ENCODE measurements around the gene MTCL3.

Gene MTCL3

GRCh38 chr6:127483399-127484055, 35.6 kb downstream of the MTCL3 start:
- DNase-seq (ENCODE audit: low read depth, low spot score): no peak
- POLR2A ChIA-PET: no interaction called here
- CTCF ChIA-PET: interaction anchor here (0.6 to 2.5 kb wide), 5 partner anchors 13 to 55 kb away, joined by 3 to 15 read pairs (median 4); no protein-coding TSS in a partner anchor
- no peaks in the 10 kb centered on the region for H3K9me1 ChIP-seq (replicated peaks; ENCODE audit: control insufficient read depth, extremely low read depth, insufficient read depth, low read length)
- no peak for FAIRE-seq
- H3K4me3 ChIP-seq (replicated peaks in 1 of 3; ENCODE audit: insufficient read depth in 1 of 3, low read depth in 1 of 3, low read length in 3 of 3): no peak overlapping the region
- H3K4me2 ChIP-seq (ENCODE audit: insufficient read depth, low read length): no peak overlapping the region
- no TSS peak for BruUV-seq (replicated peaks)
- TF ChIP-seq JUN (IDR thresholded peaks at IDR 0.05; ENCODE audit: borderline replicate concordance, insufficient read depth, insufficient read length, low read depth) (no peak), GATA2 (IDR thresholded peaks at IDR 0.05; ENCODE audit: insufficient read depth, insufficient read length, low read depth, low read length) (no peak), MYC (IDR thresholded peaks at IDR 0.05; ENCODE audit: low read depth, low read length) (no peak), EZH2 (IDR thresholded peaks at IDR 0.05; ENCODE audit: borderline replicate concordance, low read depth, low read length, severe bottlenecking) (no peak), CTCF (IDR thresholded peaks at IDR 0.05; ENCODE audit: extremely low read depth in 1 of 2, insufficient read depth in 1 of 2, low read depth in 1 of 2, low read length in 2 of 2) (no peak), POLR2A (IDR thresholded peaks at IDR 0.05; ENCODE audit: low read depth, low read length) (no peak), POLR2AphosphoS5 (IDR thresholded peaks at IDR 0.05; ENCODE audit: insufficient read depth, low read depth, low read length) (no peak), FOS (IDR thresholded peaks at IDR 0.05; ENCODE audit: borderline replicate concordance, insufficient read depth, low read length) (no peak), MAX (IDR thresholded peaks at IDR 0.05; ENCODE audit: insufficient read depth, insufficient read length) (no peak)
- H2AFZ ChIP-seq (ENCODE audit: low read depth, low read length): no peak overlapping the region
- dilution Hi-C loops (cut with MboI; ENCODE audit: extremely low pct_ligation_motif_present, low sequenced_read_pairs): no loop called here
- H3K27me3 ChIP-seq (ENCODE audit: control insufficient read depth in 2 of 2, insufficient read depth in 2 of 2, low read length in 2 of 2): peaks cover 8 to 17% of the 10 kb centered on the region in 2 experiments
- no peaks in the 10 kb centered on the region for H3K9me3 ChIP-seq (replicated peaks; ENCODE audit: control insufficient read depth, insufficient read depth, low read length)
- no peak overlapping the region for H3K27ac ChIP-seq (ENCODE audit: insufficient read depth, low read depth, low read length)
- intact Hi-C loops (cut with micrococcal nuclease): no loop called here
- no peaks in the 10 kb centered on the region for H3K79me2 ChIP-seq (ENCODE audit: control insufficient read depth, insufficient read depth, low read length)
- H3K4me1 ChIP-seq (ENCODE audit: control insufficient read depth, extremely low read depth, insufficient read depth, low read length): peaks cover 4% of the 10 kb centered on the region
- H4K20me1 ChIP-seq (replicated peaks; ENCODE audit: control insufficient read depth, extremely low read depth, insufficient read depth, low read length): no peaks in the 10 kb centered on the region
- no peak overlapping the region for H3K9ac ChIP-seq (replicated peaks; ENCODE audit: extremely low read depth, insufficient read depth, low read length)
- no peaks in the 10 kb centered on the region for H3K36me3 ChIP-seq (ENCODE audit: control insufficient read depth in 2 of 2, extremely low read depth in 1 of 2, insufficient read depth in 2 of 2, low read length in 2 of 2)
